ENCODE results near the gene GAPDHS.

The GAPDHS gene

DNA sequence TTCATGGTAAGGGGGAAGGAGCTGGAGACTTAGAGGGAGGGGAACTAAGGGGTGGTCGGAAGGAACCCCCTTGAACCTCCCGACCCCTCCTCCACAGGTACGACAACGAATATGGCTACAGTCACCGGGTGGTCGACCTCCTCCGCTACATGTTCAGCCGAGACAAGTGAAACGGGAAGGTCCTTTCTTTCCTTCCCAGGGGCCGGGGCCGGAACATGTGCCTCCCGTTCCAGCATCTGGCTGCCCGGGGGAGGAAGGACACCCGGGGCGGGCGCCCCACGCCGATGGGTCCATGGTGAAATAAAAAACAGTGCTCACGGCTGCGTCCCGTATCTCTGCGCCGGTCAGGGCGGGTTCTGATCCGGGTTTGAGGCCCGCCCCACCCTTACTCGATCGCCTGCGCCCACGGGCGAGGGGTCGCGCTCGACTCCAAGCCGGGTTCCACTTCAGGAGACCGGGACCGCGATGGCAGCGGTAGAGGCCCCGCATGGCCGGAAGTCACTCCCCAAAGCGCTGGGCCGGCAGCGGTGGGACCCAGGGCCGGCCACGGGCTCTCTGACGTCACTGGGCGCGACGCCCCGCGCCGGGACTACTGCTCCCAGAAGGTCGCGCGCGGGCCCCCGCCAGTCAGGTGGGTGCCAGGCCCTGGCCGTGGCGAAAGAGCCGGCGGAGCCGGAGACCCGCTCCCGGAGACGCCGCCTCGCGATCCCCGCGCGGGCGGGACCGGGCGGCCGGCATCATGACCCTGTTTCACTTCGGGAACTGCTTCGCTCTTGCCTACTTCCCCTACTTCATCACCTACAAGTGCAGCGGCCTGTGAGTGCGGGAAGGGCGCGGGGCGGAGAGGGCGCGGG lies 12.0 kb downstream of the GAPDHS start, which contains the start of gene TMEM147:
TSS of gene TMEM147 (plus strand) at position 626 of the 854 bp plus-strand sequence. CDS start at position 740, 114 bp downstream.
- H3K4me3 ChIP-seq (ENCODE audit: low read length): peak within 1 kb of the TSS; percentile 92
- peak within 1 kb of the TSS; percentile 90 for H3K9ac ChIP-seq (ENCODE audit: low read length)
- H3K36me3 ChIP-seq (ENCODE audit: control insufficient read depth, insufficient read depth, low read length): no peaks in the 10 kb centered on the region
- H3K27me3 ChIP-seq (ENCODE audit: control insufficient read depth, insufficient read depth, low read length): no peaks in the 10 kb centered on the region
- H3K9me3 ChIP-seq (ENCODE audit: control insufficient read depth, low read length): no peaks in the 10 kb centered on the region
- H3K4me1 ChIP-seq (ENCODE audit: control insufficient read depth, insufficient read depth, low read length): peaks cover 18% of the 10 kb centered on the region

DNA sequence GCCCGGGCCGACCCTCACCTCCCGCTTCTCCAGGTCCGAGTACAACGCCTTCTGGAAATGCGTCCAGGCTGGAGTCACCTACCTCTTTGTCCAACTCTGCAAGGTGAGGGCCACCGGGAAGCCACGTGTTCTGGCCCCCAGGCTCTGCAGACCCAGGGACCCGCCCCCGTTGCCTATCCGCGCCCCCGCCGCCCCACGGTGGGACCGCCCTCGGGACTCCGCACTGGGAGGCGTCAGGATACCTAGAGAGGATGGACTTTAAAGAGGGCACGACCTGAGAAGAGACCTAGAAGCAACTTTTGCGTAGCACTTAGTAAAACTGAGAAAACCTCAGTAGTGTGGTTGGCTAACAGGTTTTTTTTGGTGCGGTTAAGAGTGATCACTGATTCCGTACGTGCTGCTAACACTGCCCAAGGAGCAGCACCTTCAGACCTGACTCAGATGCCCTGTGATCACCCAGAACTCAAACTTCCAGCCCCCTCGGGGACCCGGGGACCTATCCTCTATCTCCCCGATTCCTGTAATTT lies 12.7 kb downstream of the GAPDHS start:
- H3K4me1 ChIP-seq (ENCODE audit: control insufficient read depth, insufficient read depth, low read length): peaks cover 18% of the 10 kb centered on the region
- H3K4me3 ChIP-seq (ENCODE audit: low read length): peak overlapping the region; percentile 92
- no peaks in the 10 kb centered on the region for H3K36me3 ChIP-seq (ENCODE audit: control insufficient read depth, insufficient read depth, low read length)
- H3K9ac ChIP-seq (ENCODE audit: low read length): peak overlapping the region; percentile 90
- no peaks in the 10 kb centered on the region for H3K9me3 ChIP-seq (ENCODE audit: control insufficient read depth, low read length)
- no peaks in the 10 kb centered on the region for H3K27me3 ChIP-seq (ENCODE audit: control insufficient read depth, insufficient read depth, low read length)

DNA sequence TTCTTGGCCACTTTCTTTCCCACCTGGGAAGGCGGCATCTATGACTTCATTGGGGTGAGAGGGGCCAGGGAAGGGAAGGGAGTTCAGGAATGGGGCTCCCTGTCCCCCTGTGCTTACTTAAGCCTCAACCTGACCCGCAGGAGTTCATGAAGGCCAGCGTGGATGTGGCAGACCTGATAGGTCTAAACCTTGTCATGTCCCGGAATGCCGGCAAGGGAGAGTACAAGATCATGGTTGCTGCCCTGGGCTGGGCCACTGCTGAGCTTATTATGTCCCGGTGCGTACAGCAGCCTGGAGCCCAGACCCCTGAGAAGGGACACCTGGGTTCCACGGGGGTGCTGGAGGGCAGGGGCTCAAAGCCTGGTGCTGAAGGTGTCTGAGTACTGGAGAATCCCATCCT lies 13.3 kb downstream of the GAPDHS start:
- Histone ChIP-seq H3K36me3 (ENCODE audit: control insufficient read depth, insufficient read depth, low read length) (no peaks in the 10 kb centered on the region), H3K9me3 (ENCODE audit: control insufficient read depth, low read length) (no peaks in the 10 kb centered on the region), H3K4me3 (ENCODE audit: low read length) (peak overlapping the region; percentile 92), H3K4me1 (ENCODE audit: control insufficient read depth, insufficient read depth, low read length) (peaks cover 18% of the 10 kb centered on the region), H3K9ac (ENCODE audit: low read length) (peak overlapping the region; percentile 90), H3K27me3 (ENCODE audit: control insufficient read depth, insufficient read depth, low read length) (no peaks in the 10 kb centered on the region)

DNA sequence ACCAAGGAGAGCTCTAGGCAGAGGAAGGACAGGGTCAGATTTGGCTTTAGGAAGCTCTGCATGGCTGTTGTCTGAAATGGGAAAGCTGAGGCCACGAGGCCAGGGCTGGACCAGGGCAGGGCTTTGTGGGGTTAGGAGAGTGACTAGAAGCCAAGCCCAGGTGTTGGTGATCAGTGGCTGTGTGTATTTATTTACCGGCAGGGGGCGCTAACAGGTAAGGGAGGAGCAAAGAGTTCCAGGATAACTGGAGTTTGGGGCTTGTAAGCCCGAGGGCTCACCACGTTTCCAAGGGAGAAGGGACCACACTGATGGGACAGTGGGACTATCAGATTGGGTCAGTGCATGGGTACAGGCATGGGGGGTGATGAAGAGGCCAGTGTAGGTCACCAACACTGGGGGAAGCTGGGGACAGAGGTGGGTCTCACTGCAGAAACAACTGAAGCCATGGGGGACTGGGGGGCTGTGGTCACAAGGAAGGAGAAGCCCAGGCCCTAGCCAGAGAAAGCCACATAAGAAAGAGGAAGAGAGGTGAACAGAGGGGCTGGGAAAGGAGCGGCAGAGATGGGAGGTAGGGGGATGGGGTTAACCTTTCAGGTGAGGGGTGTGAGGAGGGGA lies 16.0 kb downstream of the GAPDHS start:
- H3K36me3 ChIP-seq (ENCODE audit: control insufficient read depth, insufficient read depth, low read length): no peaks in the 10 kb centered on the region
- peaks cover 15% of the 10 kb centered on the region for H3K4me1 ChIP-seq (ENCODE audit: control insufficient read depth, insufficient read depth, low read length)
- no peak overlapping the region for H3K4me3 ChIP-seq (ENCODE audit: low read length)
- no peak overlapping the region for H3K9ac ChIP-seq (ENCODE audit: low read length)
- H3K9me3 ChIP-seq (ENCODE audit: control insufficient read depth, low read length): no peaks in the 10 kb centered on the region
- H3K27me3 ChIP-seq (ENCODE audit: control insufficient read depth, insufficient read depth, low read length): no peaks in the 10 kb centered on the region

DNA sequence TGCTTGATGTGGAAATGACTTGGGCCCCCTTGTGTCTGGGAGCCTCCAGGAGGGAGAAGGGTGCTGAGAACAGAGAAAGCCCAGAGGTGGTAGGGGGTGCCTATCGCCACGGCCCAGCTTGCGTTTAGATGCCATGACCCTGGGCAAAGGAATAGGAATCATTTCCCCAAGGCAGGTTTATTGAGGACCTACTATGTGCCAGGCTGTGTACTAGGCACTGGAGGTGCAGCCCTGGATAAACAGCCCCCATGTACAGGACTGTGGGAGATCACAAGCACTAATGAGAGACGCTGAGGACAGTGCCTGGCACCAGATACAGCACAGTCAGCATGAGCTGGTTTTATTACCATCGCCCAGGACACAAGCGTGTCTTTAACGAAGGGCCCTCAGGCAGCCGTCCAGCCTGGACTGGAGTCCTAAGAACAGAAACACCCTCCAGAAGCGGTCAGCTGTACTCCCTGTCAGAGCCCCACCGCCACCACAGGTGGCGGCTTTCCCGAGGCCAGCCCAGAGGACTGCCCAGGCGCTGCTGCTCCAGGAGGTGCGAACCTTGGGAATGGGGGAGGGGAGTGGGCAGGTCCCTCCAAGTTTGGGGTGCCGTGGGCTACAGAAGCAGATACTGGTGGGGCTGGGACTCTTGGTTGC lies 16.7 kb downstream of the GAPDHS start:
- H3K27me3 ChIP-seq (ENCODE audit: control insufficient read depth, insufficient read depth, low read length): no peaks in the 10 kb centered on the region
- peaks cover 8% of the 10 kb centered on the region for H3K4me1 ChIP-seq (ENCODE audit: control insufficient read depth, insufficient read depth, low read length)
- H3K36me3 ChIP-seq (ENCODE audit: control insufficient read depth, insufficient read depth, low read length): no peaks in the 10 kb centered on the region
- no peaks in the 10 kb centered on the region for H3K9me3 ChIP-seq (ENCODE audit: control insufficient read depth, low read length)
- H3K9ac ChIP-seq (ENCODE audit: low read length): no peak overlapping the region
- H3K4me3 ChIP-seq (ENCODE audit: low read length): no peak overlapping the region

DNA sequence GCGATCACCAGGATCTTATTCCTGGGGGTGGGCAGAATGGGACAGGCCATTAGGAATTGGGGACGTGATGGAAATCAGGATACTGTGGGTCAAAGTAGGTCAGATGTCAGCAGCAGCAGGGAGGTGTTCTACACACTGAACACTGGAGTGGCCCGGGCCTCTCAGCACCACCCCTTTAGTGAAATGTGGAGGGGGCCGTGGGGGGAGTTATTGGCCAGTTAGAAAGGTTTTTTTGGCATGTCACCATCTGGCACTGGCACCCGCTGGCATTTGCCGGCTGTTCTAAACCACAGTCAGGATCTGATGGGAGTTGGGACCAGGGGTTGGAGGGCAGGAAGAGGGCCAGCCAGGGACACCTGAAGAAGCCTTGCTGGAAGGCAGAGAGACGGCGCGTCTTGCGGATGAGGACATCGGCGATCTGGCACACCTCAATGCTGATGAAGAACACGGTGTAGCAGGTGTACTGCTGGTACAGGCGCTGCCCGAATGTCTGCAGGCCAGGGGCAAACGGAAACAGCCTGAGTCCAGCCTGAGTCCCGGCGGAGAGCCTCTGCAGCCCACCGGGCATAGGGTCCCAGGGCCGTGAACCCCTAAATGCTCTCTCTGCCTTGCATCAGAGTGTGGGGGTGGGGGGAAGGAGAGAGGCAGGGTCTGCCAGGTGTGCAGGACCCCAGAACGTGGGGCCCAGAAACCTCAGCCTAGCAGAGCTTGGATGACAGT lies 18.0 kb downstream of the GAPDHS start:
- H3K9ac ChIP-seq (ENCODE audit: low read length): no peak overlapping the region
- no peaks in the 10 kb centered on the region for H3K36me3 ChIP-seq (ENCODE audit: control insufficient read depth, insufficient read depth, low read length)
- H3K4me1 ChIP-seq (ENCODE audit: control insufficient read depth, insufficient read depth, low read length): peaks cover 4% of the 10 kb centered on the region
- no peaks in the 10 kb centered on the region for H3K27me3 ChIP-seq (ENCODE audit: control insufficient read depth, insufficient read depth, low read length)
- no peak overlapping the region for H3K4me3 ChIP-seq (ENCODE audit: low read length)
- H3K9me3 ChIP-seq (ENCODE audit: control insufficient read depth, low read length): no peaks in the 10 kb centered on the region

DNA sequence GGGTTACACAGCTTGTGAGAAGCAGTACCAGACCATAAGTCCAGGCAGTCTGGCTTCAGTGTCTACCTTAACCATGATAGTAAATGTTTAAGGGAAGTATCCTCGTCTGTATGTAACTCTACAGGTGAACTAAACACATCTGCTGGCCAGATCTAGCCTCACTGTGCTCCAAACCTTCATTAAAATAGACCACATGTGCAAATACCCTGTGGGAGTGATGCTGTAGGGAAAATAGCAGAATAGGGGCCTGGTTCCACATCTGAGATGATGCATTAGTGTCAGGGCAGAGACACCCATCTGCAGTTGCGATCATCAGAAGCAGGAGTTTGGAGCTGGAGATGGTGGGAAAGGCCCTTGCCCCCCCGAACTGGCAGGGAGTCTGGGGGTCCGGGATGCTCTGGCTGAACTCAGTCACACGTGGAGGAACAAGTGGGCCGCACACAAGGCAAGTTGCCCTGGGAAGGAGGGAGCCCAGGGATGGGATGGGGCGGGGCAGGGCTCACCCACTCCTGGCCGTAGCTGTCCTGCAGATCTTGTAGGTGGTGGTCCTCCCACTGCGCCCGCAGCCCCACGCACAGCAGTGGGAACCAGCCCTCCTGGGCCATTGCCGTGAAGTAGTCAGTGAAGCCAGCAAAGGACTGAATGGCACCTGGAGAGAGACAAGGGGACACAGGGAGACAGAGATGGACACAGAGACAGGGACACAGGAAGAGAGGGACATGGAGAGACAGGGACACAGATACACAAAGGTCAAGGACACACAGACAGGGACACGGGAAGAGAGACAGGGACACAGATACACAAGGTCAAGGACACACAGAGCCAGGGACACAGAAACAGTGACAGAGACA lies 19.5 kb downstream of the GAPDHS start:
- Histone ChIP-seq H3K36me3 (ENCODE audit: control insufficient read depth, insufficient read depth, low read length) (no peaks in the 10 kb centered on the region), H3K27me3 (ENCODE audit: control insufficient read depth, insufficient read depth, low read length) (peaks cover 8% of the 10 kb centered on the region), H3K9ac (ENCODE audit: low read length) (no peak overlapping the region)

DNA sequence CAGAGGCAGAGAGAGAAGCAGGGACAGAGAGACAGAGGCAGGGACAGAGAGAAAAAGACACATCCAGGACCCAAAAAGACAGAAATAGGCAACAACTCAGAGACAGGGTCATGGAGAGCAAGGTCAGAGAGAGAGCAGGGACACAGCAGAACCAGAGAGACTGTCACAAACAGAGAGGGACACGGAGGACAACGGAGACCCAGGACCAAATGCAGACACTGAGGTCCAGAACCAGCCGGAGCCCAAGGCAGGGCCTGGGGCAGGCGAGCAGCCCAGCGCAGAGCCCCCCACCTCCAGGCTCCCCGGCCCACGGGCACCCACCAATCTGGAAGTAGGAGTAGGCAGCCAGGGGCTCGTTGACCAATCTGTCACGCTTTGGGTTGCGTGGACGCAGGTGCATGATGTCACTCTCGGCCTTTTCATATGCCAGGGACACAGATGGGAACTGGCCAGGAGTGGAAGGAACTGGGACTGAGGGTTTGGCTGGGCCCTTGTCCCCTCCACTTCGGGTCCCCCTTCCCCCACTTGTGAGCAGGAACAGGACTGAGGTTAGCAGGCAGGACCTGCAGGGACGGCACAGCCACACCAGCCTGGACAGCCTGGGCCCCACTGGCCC lies 20.2 kb downstream of the GAPDHS start:
- no peak overlapping the region for H3K4me3 ChIP-seq (ENCODE audit: low read length)
- no peaks in the 10 kb centered on the region for H3K9me3 ChIP-seq (ENCODE audit: control insufficient read depth, low read length)
- peaks cover 14% of the 10 kb centered on the region for H3K27me3 ChIP-seq (ENCODE audit: control insufficient read depth, insufficient read depth, low read length)
- H3K9ac ChIP-seq (ENCODE audit: low read length): no peak overlapping the region
- peaks cover 8% of the 10 kb centered on the region for H3K4me1 ChIP-seq (ENCODE audit: control insufficient read depth, insufficient read depth, low read length)
- no peaks in the 10 kb centered on the region for H3K36me3 ChIP-seq (ENCODE audit: control insufficient read depth, insufficient read depth, low read length)

More for the DNA sequence above, 19.5 kb downstream of the GAPDHS start:
- Histone ChIP-seq H3K4me3 (ENCODE audit: low read length) (no peak overlapping the region), H3K9me3 (ENCODE audit: control insufficient read depth, low read length) (no peaks in the 10 kb centered on the region), H3K4me1 (ENCODE audit: control insufficient read depth, insufficient read depth, low read length) (peaks cover under 1% of the 10 kb centered on the region)

DNA sequence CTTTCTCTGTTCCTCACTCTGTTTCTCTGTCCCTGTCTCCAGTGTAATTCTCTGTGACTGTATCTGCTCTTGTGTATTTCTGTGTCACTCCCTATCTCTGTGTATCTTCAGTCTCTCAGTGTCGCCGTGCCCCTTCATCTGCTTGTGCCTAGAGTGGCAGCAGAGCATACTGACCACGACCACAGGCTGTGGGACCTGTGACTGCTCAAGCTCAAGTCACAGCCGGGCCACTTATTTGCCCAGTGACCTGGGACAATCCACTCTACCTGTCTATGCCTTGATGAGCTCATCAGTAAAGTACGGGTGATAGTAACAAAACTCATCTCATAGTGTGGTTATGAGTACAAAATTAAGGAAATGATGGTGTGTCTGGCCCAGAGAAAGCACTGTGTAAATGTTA lies 20.8 kb downstream of the GAPDHS start:
- Histone ChIP-seq H3K27me3 (ENCODE audit: control insufficient read depth, insufficient read depth, low read length) (peaks cover 20% of the 10 kb centered on the region), H3K4me3 (ENCODE audit: low read length) (no peak overlapping the region), H3K9me3 (ENCODE audit: control insufficient read depth, low read length) (no peaks in the 10 kb centered on the region), H3K9ac (ENCODE audit: low read length) (no peak overlapping the region), H3K36me3 (ENCODE audit: control insufficient read depth, insufficient read depth, low read length) (no peaks in the 10 kb centered on the region), H3K4me1 (ENCODE audit: control insufficient read depth, insufficient read depth, low read length) (peaks cover 8% of the 10 kb centered on the region)

DNA sequence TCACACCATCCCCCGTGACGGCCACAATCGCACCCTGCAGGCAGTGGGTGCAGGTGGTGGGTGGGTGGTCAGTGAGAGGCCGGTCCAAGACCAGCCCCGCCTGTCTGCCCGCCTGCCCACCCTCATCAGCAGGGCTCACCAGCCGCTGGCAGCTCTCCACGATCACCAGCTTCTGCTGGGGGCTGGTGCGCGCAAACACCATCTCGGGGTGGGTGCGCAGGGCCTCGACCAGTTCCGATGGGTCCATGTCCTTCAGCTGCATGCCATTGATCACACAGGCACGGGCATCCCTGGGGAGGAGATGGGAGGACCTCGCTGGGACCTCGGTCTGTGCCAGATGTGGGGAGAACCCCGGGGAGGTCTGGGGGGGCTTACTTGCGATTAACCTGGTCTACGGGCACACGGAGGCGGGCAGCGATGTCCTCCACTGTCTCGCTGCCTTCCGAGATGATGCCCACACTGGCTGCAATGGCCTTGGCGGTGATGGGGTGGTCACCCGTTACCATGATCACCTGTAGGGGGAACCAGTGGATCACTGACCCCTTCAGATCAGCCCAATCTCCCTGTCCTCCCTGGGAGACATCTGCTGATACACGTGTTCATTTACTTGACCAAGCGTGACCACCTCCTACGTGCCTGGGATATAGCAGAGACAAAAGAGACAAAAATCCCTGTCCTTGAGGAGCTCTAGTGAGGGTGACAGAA lies 22.2 kb downstream of the GAPDHS start:
- peaks cover 32% of the 10 kb centered on the region for H3K27me3 ChIP-seq (ENCODE audit: control insufficient read depth, insufficient read depth, low read length)
- no peaks in the 10 kb centered on the region for H3K9me3 ChIP-seq (ENCODE audit: control insufficient read depth, low read length)
- peaks cover 8% of the 10 kb centered on the region for H3K4me1 ChIP-seq (ENCODE audit: control insufficient read depth, insufficient read depth, low read length)

More for the DNA sequence above, 22.2 kb downstream of the GAPDHS start:
- H3K36me3 ChIP-seq (ENCODE audit: control insufficient read depth, insufficient read depth, low read length): no peaks in the 10 kb centered on the region
- H3K4me3 ChIP-seq (ENCODE audit: low read length): no peak overlapping the region
- H3K9ac ChIP-seq (ENCODE audit: low read length): no peak overlapping the region
